ENCODE data around the gene PTTG1IP. TPM values are rescaled to one million over a fixed set of nuclear protein-coding genes. Genes with fewer than 3 reads are reported as not detected.

Gene PTTG1IP
- total and polyA plus RNA-seq, 2 of the 13 experiments (the other 11 are each of a cell fraction or from before 2014, with no cell fraction given), result 161 to 700 TPM

GRCh38 chr21:44869781-44870747 lies 3.4 kb downstream of the PTTG1IP start (continued):
- peak; percentile 25; the same call in 1 of the 2 replicates for TF ChIP-seq PRDM10 (CRISPR knock-in tag; IDR thresholded peaks at IDR 0.05; ENCODE audit: low read depth)
- TF ChIP-seq ZNF556 (CRISPR knock-in tag; IDR thresholded peaks at IDR 0.05; ENCODE audit: borderline replicate concordance), result 0 out of 2 replicates have a peak, but pooled peaks have one; percentile 31
- TF ChIP-seq ZZZ3 (CRISPR knock-in tag; IDR thresholded peaks at IDR 0.05; ENCODE audit: borderline replicate concordance), result no peak
- TF ChIP-seq NCOR1 (IDR thresholded peaks at IDR 0.05; ENCODE audit: borderline replicate concordance, low read length), result peak; percentile 66; the same call in 1 of the 2 replicates
- TF ChIP-seq, protein P1, sequence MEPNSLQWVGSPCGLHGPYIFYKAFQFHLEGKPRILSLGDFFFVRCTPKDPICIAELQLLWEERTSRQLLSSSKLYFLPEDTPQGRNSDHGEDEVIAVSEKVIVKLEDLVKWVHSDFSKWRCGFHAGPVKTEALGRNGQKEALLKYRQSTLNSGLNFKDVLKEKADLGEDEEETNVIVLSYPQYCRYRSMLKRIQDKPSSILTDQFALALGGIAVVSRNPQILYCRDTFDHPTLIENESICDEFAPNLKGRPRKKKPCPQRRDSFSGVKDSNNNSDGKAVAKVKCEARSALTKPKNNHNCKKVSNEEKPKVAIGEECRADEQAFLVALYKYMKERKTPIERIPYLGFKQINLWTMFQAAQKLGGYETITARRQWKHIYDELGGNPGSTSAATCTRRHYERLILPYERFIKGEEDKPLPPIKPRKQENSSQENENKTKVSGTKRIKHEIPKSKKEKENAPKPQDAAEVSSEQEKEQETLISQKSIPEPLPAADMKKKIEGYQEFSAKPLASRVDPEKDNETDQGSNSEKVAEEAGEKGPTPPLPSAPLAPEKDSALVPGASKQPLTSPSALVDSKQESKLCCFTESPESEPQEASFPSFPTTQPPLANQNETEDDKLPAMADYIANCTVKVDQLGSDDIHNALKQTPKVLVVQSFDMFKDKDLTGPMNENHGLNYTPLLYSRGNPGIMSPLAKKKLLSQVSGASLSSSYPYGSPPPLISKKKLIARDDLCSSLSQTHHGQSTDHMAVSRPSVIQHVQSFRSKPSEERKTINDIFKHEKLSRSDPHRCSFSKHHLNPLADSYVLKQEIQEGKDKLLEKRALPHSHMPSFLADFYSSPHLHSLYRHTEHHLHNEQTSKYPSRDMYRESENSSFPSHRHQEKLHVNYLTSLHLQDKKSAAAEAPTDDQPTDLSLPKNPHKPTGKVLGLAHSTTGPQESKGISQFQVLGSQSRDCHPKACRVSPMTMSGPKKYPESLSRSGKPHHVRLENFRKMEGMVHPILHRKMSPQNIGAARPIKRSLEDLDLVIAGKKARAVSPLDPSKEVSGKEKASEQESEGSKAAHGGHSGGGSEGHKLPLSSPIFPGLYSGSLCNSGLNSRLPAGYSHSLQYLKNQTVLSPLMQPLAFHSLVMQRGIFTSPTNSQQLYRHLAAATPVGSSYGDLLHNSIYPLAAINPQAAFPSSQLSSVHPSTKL (CRISPR knock-in tag; IDR thresholded peaks at IDR 0.05), result peak; percentile 77; the same call in 1 of the 2 replicates
- TF ChIP-seq, protein P2, sequence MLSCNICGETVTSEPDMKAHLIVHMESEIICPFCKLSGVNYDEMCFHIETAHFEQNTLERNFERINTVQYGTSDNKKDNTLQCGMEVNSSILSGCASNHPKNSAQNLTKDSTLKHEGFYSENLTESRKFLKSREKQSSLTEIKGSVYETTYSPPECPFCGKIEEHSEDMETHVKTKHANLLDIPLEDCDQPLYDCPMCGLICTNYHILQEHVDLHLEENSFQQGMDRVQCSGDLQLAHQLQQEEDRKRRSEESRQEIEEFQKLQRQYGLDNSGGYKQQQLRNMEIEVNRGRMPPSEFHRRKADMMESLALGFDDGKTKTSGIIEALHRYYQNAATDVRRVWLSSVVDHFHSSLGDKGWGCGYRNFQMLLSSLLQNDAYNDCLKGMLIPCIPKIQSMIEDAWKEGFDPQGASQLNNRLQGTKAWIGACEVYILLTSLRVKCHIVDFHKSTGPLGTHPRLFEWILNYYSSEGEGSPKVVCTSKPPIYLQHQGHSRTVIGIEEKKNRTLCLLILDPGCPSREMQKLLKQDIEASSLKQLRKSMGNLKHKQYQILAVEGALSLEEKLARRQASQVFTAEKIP (CRISPR knock-in tag; IDR thresholded peaks at IDR 0.05; ENCODE audit: borderline replicate concordance), result no peak
- TF ChIP-seq PHF21A (CRISPR knock-in tag; IDR thresholded peaks at IDR 0.05), result peak; percentile 63; the same call in 1 of the 2 replicates
- TF ChIP-seq JUNB (CRISPR knock-in tag; IDR thresholded peaks at IDR 0.05; ENCODE audit: borderline replicate concordance), result peak; percentile 92
- peak; percentile 40; the same call in 1 of the 2 replicates for TF ChIP-seq ELF4 (CRISPR knock-in tag; IDR thresholded peaks at IDR 0.05; ENCODE audit: borderline replicate concordance)
- TF ChIP-seq RXRB (CRISPR knock-in tag; IDR thresholded peaks at IDR 0.05; ENCODE audit: borderline replicate concordance), result peak; percentile 72; the same call in 1 of the 2 replicates
- 0 out of 2 replicates have a peak, but pooled peaks have one; percentile 38 for TF ChIP-seq KDM1A (CRISPR knock-in tag; IDR thresholded peaks at IDR 0.05)
- TF ChIP-seq, protein P3, sequence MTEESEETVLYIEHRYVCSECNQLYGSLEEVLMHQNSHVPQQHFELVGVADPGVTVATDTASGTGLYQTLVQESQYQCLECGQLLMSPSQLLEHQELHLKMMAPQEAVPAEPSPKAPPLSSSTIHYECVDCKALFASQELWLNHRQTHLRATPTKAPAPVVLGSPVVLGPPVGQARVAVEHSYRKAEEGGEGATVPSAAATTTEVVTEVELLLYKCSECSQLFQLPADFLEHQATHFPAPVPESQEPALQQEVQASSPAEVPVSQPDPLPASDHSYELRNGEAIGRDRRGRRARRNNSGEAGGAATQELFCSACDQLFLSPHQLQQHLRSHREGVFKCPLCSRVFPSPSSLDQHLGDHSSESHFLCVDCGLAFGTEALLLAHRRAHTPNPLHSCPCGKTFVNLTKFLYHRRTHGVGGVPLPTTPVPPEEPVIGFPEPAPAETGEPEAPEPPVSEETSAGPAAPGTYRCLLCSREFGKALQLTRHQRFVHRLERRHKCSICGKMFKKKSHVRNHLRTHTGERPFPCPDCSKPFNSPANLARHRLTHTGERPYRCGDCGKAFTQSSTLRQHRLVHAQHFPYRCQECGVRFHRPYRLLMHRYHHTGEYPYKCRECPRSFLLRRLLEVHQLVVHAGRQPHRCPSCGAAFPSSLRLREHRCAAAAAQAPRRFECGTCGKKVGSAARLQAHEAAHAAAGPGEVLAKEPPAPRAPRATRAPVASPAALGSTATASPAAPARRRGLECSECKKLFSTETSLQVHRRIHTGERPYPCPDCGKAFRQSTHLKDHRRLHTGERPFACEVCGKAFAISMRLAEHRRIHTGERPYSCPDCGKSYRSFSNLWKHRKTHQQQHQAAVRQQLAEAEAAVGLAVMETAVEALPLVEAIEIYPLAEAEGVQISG (CRISPR knock-in tag; IDR thresholded peaks at IDR 0.05), result 0 out of 2 replicates have a peak, but pooled peaks have one; percentile 15
- 0 out of 2 replicates have a peak, but pooled peaks have one; percentile 23 for TF ChIP-seq HMG20B (CRISPR knock-in tag; conservative IDR thresholded peaks at IDR 0.05)
- peak; percentile 66; the same call in 1 of the 2 replicates for TF ChIP-seq AKAP8 (CRISPR knock-in tag; IDR thresholded peaks at IDR 0.05)

All from HepG2 (cell line).